IMR-90 (cell line): ENCODE measurements around the gene APOA4.

ENCODE experiments used
- CTCF ChIP-seq: conservative IDR thresholded peaks from 2 replicates; pipeline ENCODE4 v1.5.1; 2012; ENCODE audit warnings: mild to moderate bottlenecking, low read depth, low read length, improper control_type of control experiment
- FOS ChIP-seq: fragments of 150-350 bp; IDR thresholded peaks from 2 replicates; pipeline ENCODE4 v1.6.1; 2016; ENCODE audit warnings: low read depth, low read length
- MAZ ChIP-seq: IDR thresholded peaks from 2 replicates; pipeline ENCODE4 v1.6.1; 2012; ENCODE audit warnings: low read depth, mild to moderate bottlenecking, low read length, improper control_type of control experiment, moderate library complexity, borderline replicate concordance
- POLR2A ChIP-seq: IDR thresholded peaks from 2 replicates; pipeline ENCODE4 v1.6.1; 2012; ENCODE audit warnings: mild to moderate bottlenecking, low read depth, low read length
- RCOR1 ChIP-seq: IDR thresholded peaks from 2 replicates; pipeline ENCODE4 v1.6.1; 2012; ENCODE audit warnings: mild to moderate bottlenecking, low read length, improper control_type of control experiment; ENCODE audit not compliant: insufficient replicate concordance
- SMC3 ChIP-seq: fragments of 150-350 bp; IDR thresholded peaks from 2 replicates; pipeline ENCODE4 v1.6.1; 2016; ENCODE audit warnings: low read depth, mild to moderate bottlenecking, antibody characterized with exemption, low read length, moderate library complexity
- TF ChIP-seq, protein P1 (sequence below): fragments of 150-350 bp; IDR thresholded peaks from 2 replicates; pipeline ENCODE4 v1.6.1; 2016; ENCODE audit warnings: low read depth, mild to moderate bottlenecking, low read length, moderate library complexity, borderline replicate concordance

DNA sequence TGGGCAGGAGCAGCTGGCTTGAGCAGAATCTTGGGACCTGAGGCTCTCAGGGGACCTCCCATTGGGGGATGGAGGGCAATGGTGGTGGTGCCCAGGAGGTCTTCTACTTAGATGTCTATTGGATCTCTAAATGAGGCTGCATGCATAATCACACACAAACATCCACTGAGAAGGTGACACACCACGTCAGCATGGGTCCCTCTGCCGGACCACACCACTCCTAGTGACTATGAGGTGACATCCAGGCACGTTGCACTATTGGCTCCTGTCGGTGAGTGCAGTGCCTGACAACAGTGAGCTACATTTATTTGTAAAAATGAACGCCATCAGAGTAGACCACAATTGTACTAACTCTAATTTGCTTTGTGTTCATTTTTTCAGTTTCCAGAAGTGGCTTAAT lies 2.3 kb upstream of the APOA4 start:
- TF ChIP-seq CTCF (no peak), POLR2A (no peak), RCOR1 (no peak), SMC3 (no peak), FOS (no peak), MAZ (no peak)
- TF ChIP-seq, protein P1, sequence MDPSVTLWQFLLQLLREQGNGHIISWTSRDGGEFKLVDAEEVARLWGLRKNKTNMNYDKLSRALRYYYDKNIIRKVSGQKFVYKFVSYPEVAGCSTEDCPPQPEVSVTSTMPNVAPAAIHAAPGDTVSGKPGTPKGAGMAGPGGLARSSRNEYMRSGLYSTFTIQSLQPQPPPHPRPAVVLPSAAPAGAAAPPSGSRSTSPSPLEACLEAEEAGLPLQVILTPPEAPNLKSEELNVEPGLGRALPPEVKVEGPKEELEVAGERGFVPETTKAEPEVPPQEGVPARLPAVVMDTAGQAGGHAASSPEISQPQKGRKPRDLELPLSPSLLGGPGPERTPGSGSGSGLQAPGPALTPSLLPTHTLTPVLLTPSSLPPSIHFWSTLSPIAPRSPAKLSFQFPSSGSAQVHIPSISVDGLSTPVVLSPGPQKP = no peak
